Measurements from ENCODE around the gene HSPE1. TPM values are rescaled to one million over a fixed set of nuclear protein-coding genes. Genes with fewer than 3 reads are reported as not detected.

The HSPE1 gene
- total and polyA plus RNA-seq, 2 of the 8 experiments (the other 6 are each of a cell fraction or from before 2014, with no cell fraction given) = 206 to 377 TPM

- TF ChIP-seq RXRA (IDR thresholded peaks at IDR 0.05; ENCODE audit: insufficient read depth, low read depth, low read length) = no peak
- no peak for TF ChIP-seq HDAC6 (IDR thresholded peaks at IDR 0.05; ENCODE audit: low read depth, low read length)
- TF ChIP-seq SP2 (IDR thresholded peaks at IDR 0.05; ENCODE audit: low read length) = no peak
- no peak for TF ChIP-seq GABPA (IDR thresholded peaks at IDR 0.05; ENCODE audit: borderline replicate concordance, insufficient read depth, low read length)
- TF ChIP-seq KDM5A (IDR thresholded peaks at IDR 0.05; ENCODE audit: low read length) = no peak
- no peak for TF ChIP-seq KDM1A (IDR thresholded peaks at IDR 0.05; ENCODE audit: borderline replicate concordance, low read length)
These were observed 17.0 kb downstream of the HSPE1 start (continued) for GRCh38 chr2:197517150-197517549.
